HG02852 (cell line): Measurements from ENCODE around the gene PRTN3.
"Not testable (repeated sequence)": the region's sequence is repeated elsewhere in the genome, so short reads cannot be mapped to it uniquely, and the experiment has no call there.

ENCODE experiments used
- ATAC-seq: cut with Tn5 transposase; IDR thresholded peaks from one replicate; pipeline ENCODE4 v1.9.1; 2021; ENCODE audit warnings: mild to moderate bottlenecking, moderate library complexity; ENCODE audit not compliant: unreplicated experiment

The PRTN3 gene

GRCh38 chr19:877992-878660, 37.3 kb downstream of the PRTN3 start:
- not testable (repeated sequence) for ATAC-seq

- not testable (repeated sequence) for ATAC-seq
Observed at GRCh38 chr19:878751-879561, 38.2 kb downstream of the PRTN3 start.

- ATAC-seq = no peak
Observed at GRCh38 chr19:879711-880438, 39.1 kb downstream of the PRTN3 start.

GRCh38 chr19:881385-882071, 40.7 kb downstream of the PRTN3 start:
- ATAC-seq = no peak

- ATAC-seq = no peak
Observed at GRCh38 chr19:882871-883497, 42.2 kb downstream of the PRTN3 start.

- no peak for ATAC-seq
Observed at GRCh38 chr19:883661-884211, 42.9 kb downstream of the PRTN3 start.

- no peak for ATAC-seq
Observed at GRCh38 chr19:884420-885211, 43.8 kb downstream of the PRTN3 start.

GRCh38 chr19:885536-886224, 44.9 kb downstream of the PRTN3 start:
- ATAC-seq = no peak

GRCh38 chr19:887072-887471, 46.3 kb downstream of the PRTN3 start:
- no peak for ATAC-seq

GRCh38 chr19:887599-887998, 46.8 kb downstream of the PRTN3 start:
- no peak for ATAC-seq

GRCh38 chr19:888581-889385, 48.0 kb downstream of the PRTN3 start:
- ATAC-seq = no peak

GRCh38 chr19:889662-890295, 49.0 kb downstream of the PRTN3 start:
- ATAC-seq = no peak

GRCh38 chr19:890831-891230, 50.0 kb downstream of the PRTN3 start:
- no peak for ATAC-seq

GRCh38 chr19:891421-892200, 50.8 kb downstream of the PRTN3 start:
- ATAC-seq = not testable (repeated sequence)

- ATAC-seq = peak; percentile 19
Observed at GRCh38 chr19:892243-892893, 51.6 kb downstream of the PRTN3 start.
